HepG2 (cell line): ENCODE results near the gene GATC. TPM values are rescaled to one million over a fixed set of nuclear protein-coding genes. Genes with fewer than 3 reads are reported as not detected.

Source experiments
- ATRX ChIP-seq: sonication (generic); formaldehyde crosslinking; IDR thresholded peaks from 2 replicates; pipeline ENCODE4 v1.4.0; 2020; ENCODE audit warnings: missing genetic modification reagents, borderline replicate concordance
- CC2D1A ChIP-seq: sonication (generic); formaldehyde crosslinking; IDR thresholded peaks from 2 replicates; pipeline ENCODE4 v1.8.1; 2023; ENCODE audit warnings: mild to moderate bottlenecking, missing genetic modification reagents
- CREB1 ChIP-seq, 2 experiments: fragments of 450-650 bp in 1 of 2; IDR thresholded peaks; 2 replicates each; pipeline ENCODE4 v1.6.1; 2016 to 2017; ENCODE audit warnings: control low read depth in 1 of 2, mild to moderate bottlenecking in 1 of 2, missing compliant biosample characterization in 1 of 2, missing genetic modification characterization in 1 of 2
- GTF3A ChIP-seq: sonication (generic); formaldehyde crosslinking; conservative IDR thresholded peaks from 2 replicates; pipeline ENCODE4 v1.4.0; 2020; ENCODE audit warnings: mild to moderate bottlenecking, missing genetic modification reagents
- HNRNPUL1 ChIP-seq: fragments of 200-400 bp; formaldehyde crosslinking; IDR thresholded peaks from 2 replicates; pipeline ENCODE4 v1.6.1; 2017; ENCODE audit warnings: low read depth, mild to moderate bottlenecking, low read length, moderate library complexity
- KDM3A ChIP-seq: IDR thresholded peaks from 2 replicates; pipeline ENCODE4 v1.6.1; 2018; ENCODE audit warnings: low read depth, missing compliant biosample characterization
- KLF15 ChIP-seq: sonication (generic); formaldehyde crosslinking; IDR thresholded peaks from 2 replicates; pipeline ENCODE4 v1.8.1; 2023; ENCODE audit warnings: borderline replicate concordance, mild to moderate bottlenecking, inconsistent platforms, missing genetic modification reagents, mixed read lengths
- LCORL ChIP-seq, 2 experiments: fragments of 450-650 bp in 1 of 2; sonication (generic) in 1 of 2; formaldehyde crosslinking in 1 of 2; IDR thresholded peaks; 2 replicates each; pipeline versions ENCODE4 v1.5.0 to v1.6.1; 2017 to 2020; ENCODE audit warnings: antibody characterized with exemption in 1 of 2, missing genetic modification reagents in 1 of 2
- MEF2D ChIP-seq: sonication (generic); formaldehyde crosslinking; IDR thresholded peaks from 2 replicates; pipeline ENCODE4 v1.5.1; 2020; ENCODE audit warnings: mild to moderate bottlenecking, missing genetic modification reagents
- NR1H2 ChIP-seq: sonication (generic); formaldehyde crosslinking; IDR thresholded peaks from 2 replicates; pipeline ENCODE4 v1.8.1; 2022; ENCODE audit warnings: low read depth, missing genetic modification reagents, borderline replicate concordance
- RFX5 ChIP-seq: IDR thresholded peaks from 2 replicates; pipeline ENCODE4 v1.6.1; 2011; ENCODE audit warnings: low read depth, low read length, improper control_type of control experiment
- SNAI1 ChIP-seq: sonication (generic); formaldehyde crosslinking; IDR thresholded peaks from 2 replicates; pipeline ENCODE4 v1.5.0; 2020; ENCODE audit warnings: mild to moderate bottlenecking, missing genetic modification reagents, borderline replicate concordance
- TCF7 ChIP-seq: sonication (generic); IDR thresholded peaks from 2 replicates; pipeline ENCODE4 v1.6.1; 2016; ENCODE audit warnings: antibody characterized with exemption, low read depth
- XRCC5 ChIP-seq: fragments of 200-400 bp; formaldehyde crosslinking; optimal IDR thresholded peaks from 2 replicates; pipeline ENCODE3; 2017; ENCODE audit warnings: mild to moderate bottlenecking, low read length
- ZFP82 ChIP-seq: sonication (generic); formaldehyde crosslinking; IDR thresholded peaks from 2 replicates; pipeline ENCODE4 v1.5.1; 2020; ENCODE audit warnings: mild to moderate bottlenecking, missing genetic modification reagents, borderline replicate concordance
- ZNF101 ChIP-seq: sonication (generic); formaldehyde crosslinking; IDR thresholded peaks from 2 replicates; pipeline ENCODE4 v1.4.0; 2020; ENCODE audit warnings: mild to moderate bottlenecking, low read depth, missing genetic modification reagents, borderline replicate concordance
- ZNF468 ChIP-seq: sonication (generic); formaldehyde crosslinking; IDR thresholded peaks from 2 replicates; pipeline ENCODE4 v1.8.0; 2022; ENCODE audit warnings: mild to moderate bottlenecking, moderate library complexity, missing genetic modification reagents
- ZNF567 ChIP-seq: sonication (generic); formaldehyde crosslinking; IDR thresholded peaks from 2 replicates; pipeline ENCODE4 v1.8.1; 2023; ENCODE audit warnings: mild to moderate bottlenecking, missing genetic modification reagents, borderline replicate concordance
- ZNF773 ChIP-seq: sonication (generic); formaldehyde crosslinking; IDR thresholded peaks from 2 replicates; pipeline ENCODE4 v1.4.0; 2020; ENCODE audit warnings: missing genetic modification reagents, borderline replicate concordance
- polyA plus RNA-seq, 8 experiments: library from polyadenylated mRNA; depleted of rRNA in 3 of 8; stranded (reverse) in 7 of 8; unstranded in 1 of 8; fragments of >200 nt; fragmentation: Illumina TruSeq in 4 of 8; extraction: Trizol in 4 of 8; gene quantifications; 2 replicates each; pipeline versions ENCODE4 v1.2.1 to v1.2.3, GENCODE V29; 2011 to 2016; ENCODE audit warnings: low read depth in 4 of 8, missing spikeins in 1 of 8, mixed read lengths in 1 of 8; ENCODE audit not compliant: insufficient read depth in 1 of 8
- total RNA-seq, 5 experiments: library from RNA; depleted of rRNA; stranded (reverse); fragments of >200 nt; fragmentation: Illumina TruSeq; extraction: Trizol; gene quantifications; 2 replicates each; pipeline ENCODE4 v1.2.3, GENCODE V29; 2016; ENCODE audit warnings: low read depth in 1 of 5
- TF ChIP-seq, protein P1 (sequence below): sonication (generic); formaldehyde crosslinking; IDR thresholded peaks from 2 replicates; pipeline ENCODE4 v1.8.0; 2022; ENCODE audit warnings: mild to moderate bottlenecking, missing genetic modification reagents
- TF ChIP-seq, protein P2 (sequence below): sonication (generic); formaldehyde crosslinking; IDR thresholded peaks from 2 replicates; pipeline ENCODE4 v1.5.0; 2020; ENCODE audit warnings: missing genetic modification reagents
- TF ChIP-seq, protein P3 (sequence below): sonication (generic); formaldehyde crosslinking; IDR thresholded peaks from 2 replicates; pipeline ENCODE4 v1.8.0; 2022; ENCODE audit warnings: mild to moderate bottlenecking, missing genetic modification reagents; ENCODE audit not compliant: insufficient replicate concordance
- TF ChIP-seq, protein P4 (sequence below): sonication (generic); formaldehyde crosslinking; IDR thresholded peaks from 2 replicates; pipeline ENCODE4 v1.5.1; 2020; ENCODE audit warnings: missing genetic modification reagents, mild to moderate bottlenecking, borderline replicate concordance
- TF ChIP-seq, protein P5 (sequence below): IDR thresholded peaks from 2 replicates; pipeline ENCODE4 v1.6.1; 2016; ENCODE audit warnings: low read depth, borderline replicate concordance

Gene GATC
- total and polyA plus RNA-seq, 2 of the 13 experiments (the other 11 are each of a cell fraction or from before 2014, with no cell fraction given): 17.7 to 29.7 TPM

DNA sequence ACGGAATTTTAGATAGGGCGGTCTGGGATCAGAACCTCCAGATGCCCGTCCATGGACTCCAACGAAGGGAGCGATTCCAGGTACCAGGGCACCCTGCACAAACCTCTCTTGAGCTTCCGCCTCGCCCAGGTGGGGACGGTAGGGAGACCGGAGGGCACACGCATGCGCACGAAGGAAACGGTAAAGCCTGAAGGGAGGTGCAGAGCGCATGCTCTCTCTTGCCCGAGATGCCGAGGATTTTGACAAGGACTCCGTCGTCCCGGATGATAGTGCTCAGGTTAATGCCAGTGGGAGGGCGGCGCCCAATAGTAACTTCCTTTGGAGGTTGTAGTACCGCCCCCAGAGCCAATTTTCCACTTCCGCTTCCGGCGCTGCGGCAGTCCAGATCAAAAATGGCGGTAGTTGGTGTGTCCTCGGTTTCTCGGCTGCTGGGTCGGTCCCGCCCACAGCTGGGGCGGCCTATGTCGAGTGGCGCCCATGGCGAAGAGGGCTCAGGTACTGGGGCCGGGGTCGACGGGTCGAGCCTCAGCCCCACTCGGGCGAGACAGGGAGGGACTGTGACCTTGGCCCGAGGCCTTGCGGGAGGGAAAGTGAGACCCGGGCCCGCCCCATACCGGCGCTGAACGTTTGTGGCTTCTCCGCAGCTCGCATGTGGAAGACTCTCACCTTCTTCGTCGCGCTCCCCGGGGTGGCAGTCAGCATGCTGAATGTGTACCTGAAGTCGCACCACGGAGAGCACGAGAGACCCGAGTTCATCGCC lies 8.3 kb upstream of the GATC start, which contains the start of gene COX6A1 (continued):
- TF ChIP-seq ZNF468 (CRISPR knock-in tag) (no peak), XRCC5 (peak; percentile 33), TCF7 (no peak), CC2D1A (CRISPR knock-in tag) (no peak), NR1H2 (CRISPR knock-in tag) (no peak), ZNF101 (CRISPR knock-in tag) (no peak), ZFP82 (CRISPR knock-in tag) (no peak), ATRX (CRISPR knock-in tag) (no peak), LCORL (IDR thresholded peaks at IDR 0.05) (no peak), LCORL (CRISPR knock-in tag; IDR thresholded peaks at IDR 0.05) (0 out of 2 replicates have a peak, but pooled peaks have one; percentile 64), KDM3A (CRISPR knock-in tag) (peak; percentile 67; the same call in 1 of the 2 replicates), ZNF567 (no peak), SNAI1 (CRISPR knock-in tag) (0 out of 2 replicates have a peak, but pooled peaks have one; percentile 64), ZNF773 (CRISPR knock-in tag) (no peak), GTF3A (CRISPR knock-in tag) (no peak), MEF2D (peak; percentile 46; the same call in 1 of the 2 replicates), RFX5 (peak; percentile 6; the same call in 1 of the 2 replicates), HNRNPUL1 (no peak), CREB1 (IDR thresholded peaks at IDR 0.05) (no peak), CREB1 (CRISPR knock-in tag; IDR thresholded peaks at IDR 0.05) (peak; percentile 68), KLF15 (CRISPR knock-in tag) (no peak)
- TF ChIP-seq, protein P1, sequence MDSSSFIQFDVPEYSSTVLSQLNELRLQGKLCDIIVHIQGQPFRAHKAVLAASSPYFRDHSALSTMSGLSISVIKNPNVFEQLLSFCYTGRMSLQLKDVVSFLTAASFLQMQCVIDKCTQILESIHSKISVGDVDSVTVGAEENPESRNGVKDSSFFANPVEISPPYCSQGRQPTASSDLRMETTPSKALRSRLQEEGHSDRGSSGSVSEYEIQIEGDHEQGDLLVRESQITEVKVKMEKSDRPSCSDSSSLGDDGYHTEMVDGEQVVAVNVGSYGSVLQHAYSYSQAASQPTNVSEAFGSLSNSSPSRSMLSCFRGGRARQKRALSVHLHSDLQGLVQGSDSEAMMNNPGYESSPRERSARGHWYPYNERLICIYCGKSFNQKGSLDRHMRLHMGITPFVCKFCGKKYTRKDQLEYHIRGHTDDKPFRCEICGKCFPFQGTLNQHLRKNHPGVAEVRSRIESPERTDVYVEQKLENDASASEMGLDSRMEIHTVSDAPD (CRISPR knock-in tag): no peak
- TF ChIP-seq, protein P2, sequence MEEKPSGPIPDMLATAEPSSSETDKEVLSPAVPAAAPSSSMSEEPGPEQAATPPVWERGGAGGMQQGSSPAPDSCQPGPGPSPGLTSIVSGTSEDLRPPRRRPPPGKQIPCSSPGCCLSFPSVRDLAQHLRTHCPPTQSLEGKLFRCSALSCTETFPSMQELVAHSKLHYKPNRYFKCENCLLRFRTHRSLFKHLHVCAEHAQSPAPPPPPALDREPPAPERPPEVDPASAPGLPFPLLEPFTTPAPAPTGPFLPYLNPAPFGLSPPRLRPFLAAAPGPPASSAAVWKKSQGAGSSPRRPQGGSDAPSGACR (CRISPR knock-in tag): no peak
- TF ChIP-seq, protein P3, sequence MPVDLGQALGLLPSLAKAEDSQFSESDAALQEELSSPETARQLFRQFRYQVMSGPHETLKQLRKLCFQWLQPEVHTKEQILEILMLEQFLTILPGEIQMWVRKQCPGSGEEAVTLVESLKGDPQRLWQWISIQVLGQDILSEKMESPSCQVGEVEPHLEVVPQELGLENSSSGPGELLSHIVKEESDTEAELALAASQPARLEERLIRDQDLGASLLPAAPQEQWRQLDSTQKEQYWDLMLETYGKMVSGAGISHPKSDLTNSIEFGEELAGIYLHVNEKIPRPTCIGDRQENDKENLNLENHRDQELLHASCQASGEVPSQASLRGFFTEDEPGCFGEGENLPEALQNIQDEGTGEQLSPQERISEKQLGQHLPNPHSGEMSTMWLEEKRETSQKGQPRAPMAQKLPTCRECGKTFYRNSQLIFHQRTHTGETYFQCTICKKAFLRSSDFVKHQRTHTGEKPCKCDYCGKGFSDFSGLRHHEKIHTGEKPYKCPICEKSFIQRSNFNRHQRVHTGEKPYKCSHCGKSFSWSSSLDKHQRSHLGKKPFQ (CRISPR knock-in tag): no peak
- TF ChIP-seq, protein P4, sequence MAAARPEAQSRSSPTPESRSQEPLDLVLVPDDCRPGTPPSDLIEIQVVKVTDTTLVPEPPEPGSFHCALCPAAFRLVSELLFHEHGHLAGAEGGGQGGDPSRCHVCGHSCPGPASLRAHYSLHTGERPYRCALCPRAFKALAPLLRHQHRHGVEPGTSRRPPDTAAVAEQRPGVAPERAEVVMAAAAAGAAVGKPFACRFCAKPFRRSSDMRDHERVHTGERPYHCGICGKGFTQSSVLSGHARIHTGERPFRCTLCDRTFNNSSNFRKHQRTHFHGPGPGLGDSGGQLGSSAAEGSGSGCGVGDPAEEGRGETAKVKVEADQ: no peak
- TF ChIP-seq, protein P5, sequence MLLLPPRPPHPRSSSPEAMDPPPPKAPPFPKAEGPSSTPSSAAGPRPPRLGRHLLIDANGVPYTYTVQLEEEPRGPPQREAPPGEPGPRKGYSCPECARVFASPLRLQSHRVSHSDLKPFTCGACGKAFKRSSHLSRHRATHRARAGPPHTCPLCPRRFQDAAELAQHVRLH (CRISPR knock-in tag): peak; percentile 59; the same call in 1 of the 2 replicates
